ENCODE results near the gene EFNA2. TPM values are rescaled to one million over a fixed set of nuclear protein-coding genes. Genes with fewer than 3 reads are reported as not detected.

EFNA2 gene
- total and polyA plus RNA-seq, 2 of the 4 experiments (the other 2 are of a cell fraction): not detected

GRCh38 chr19:1274852-1275259, 10.8 kb upstream of the EFNA2 start:
- peak; percentile 1 for ATAC-seq (ENCODE audit: low read depth)
- POLR2A ChIA-PET (ENCODE audit: unreplicated experiment): interaction anchor here (1.0 kb wide), 2 partner anchors 8 to 9 kb away, joined by 5 to 6 read pairs; no protein-coding TSS in a partner anchor
- CTCF ChIA-PET: interaction anchor here (1.0 kb wide), 1 partner anchor 161 kb away, joined by 3 read pairs; no protein-coding TSS in a partner anchor

More at GRCh38 chr19:1274852-1275259, 10.8 kb upstream of the EFNA2 start:
- Histone ChIP-seq H3K27me3 (ENCODE audit: control insufficient read depth, insufficient read depth, low read length) (no peaks in the 10 kb centered on the region), H3K4ac (ENCODE audit: low read depth, low read length) (peak overlapping the region; percentile 34), H3K23ac (ENCODE audit: low read depth, low read length) (peak overlapping the region; percentile 42; the same call in 1 of the 2 replicates), H4K5ac (ENCODE audit: low read depth, low read length) (peak overlapping the region; percentile 33), H3K14ac (replicated peaks; ENCODE audit: low read depth, low read length) (no peak overlapping the region), H3K79me1 (ENCODE audit: low read depth in 1 of 2, low read length in 2 of 2) (peaks cover 22 to 67% of the 10 kb centered on the region in 2 experiments; a peak in 3 of 4 replicates), H4K91ac (ENCODE audit: insufficient read depth, low read depth, low read length) (no peak overlapping the region), H3K9ac (ENCODE audit: low read depth, low read length) (peak overlapping the region; percentile 58), H2AFZ (replicated peaks; ENCODE audit: low read length, poor library complexity) (peak overlapping the region; percentile 96), H2BK15ac (ENCODE audit: low read depth, low read length) (no peak overlapping the region), H3K4me2 (ENCODE audit: low read depth, low read length) (peak overlapping the region; percentile 35), H4K20me1 (ENCODE audit: insufficient read depth, low read length) (peaks cover 65% of the 10 kb centered on the region), H3K56ac (ENCODE audit: extremely low read depth, insufficient read depth, low read length) (no peak overlapping the region; the same call in 1 of the 2 replicates), H3K4me3 (ENCODE audit: insufficient read depth, low read depth, low read length) (peak overlapping the region; percentile 31), H3K18ac (ENCODE audit: low read depth, low read length) (no peak overlapping the region), H3K4me1 (ENCODE audit: control insufficient read depth, insufficient read depth, low read length) (peaks cover 25% of the 10 kb centered on the region), H3K27ac (ENCODE audit: insufficient read depth, low read length) (peak overlapping the region; percentile 75), H3K9me3 (ENCODE audit: control insufficient read depth, insufficient read depth, low read length) (no peaks in the 10 kb centered on the region), H2BK120ac (ENCODE audit: low read depth, low read length) (no peak overlapping the region), H2BK20ac (ENCODE audit: low read depth, low read length) (no peak overlapping the region), H2AK9ac (replicated peaks; ENCODE audit: low read depth, low read length, poor library complexity) (peak overlapping the region; percentile 33), H4K8ac (ENCODE audit: low read depth in 2 of 2, low read length in 2 of 2) (peak overlapping the region in 1 of 2 experiments; percentile 30; a peak in 2 of 4 replicates), H2AK5ac (ENCODE audit: low read depth, low read length) (0 out of 2 replicates have a peak overlapping the region, but pooled peaks have one; percentile 58), H3K9me1 (ENCODE audit: insufficient read depth, low read length) (no peaks in the 10 kb centered on the region; the same call in 1 of the 2 replicates), H2BK5ac (ENCODE audit: low read depth, low read length, poor library complexity, severe bottlenecking) (peak overlapping the region; percentile 67), H3K36me3 (ENCODE audit: control insufficient read depth, insufficient read depth, low read length) (peaks cover 52% of the 10 kb centered on the region)
- TF ChIP-seq MXI1 (IDR thresholded peaks at IDR 0.05; ENCODE audit: borderline replicate concordance, low read depth, low read length) (no peak), MAZ (IDR thresholded peaks at IDR 0.05; ENCODE audit: borderline replicate concordance, low read depth, low read length) (no peak), USF2 (IDR thresholded peaks at IDR 0.05; ENCODE audit: low read depth, low read length) (no peak), SMC3 (IDR thresholded peaks at IDR 0.05; ENCODE audit: low read depth, low read length) (no peak), MAFK (IDR thresholded peaks at IDR 0.05; ENCODE audit: low read depth, low read length) (no peak), POLR2A (IDR thresholded peaks at IDR 0.05; ENCODE audit: low read depth, low read length) (no peak), FOS (IDR thresholded peaks at IDR 0.05; ENCODE audit: low read depth, low read length) (no peak)
- intact Hi-C loops (cut with micrococcal nuclease): loop anchor here (5.0 kb wide), 2 partner anchors 87 to 132 kb away; partner anchors contain the start of gene DAZAP1
- WGBS, 2 experiments (ENCODE audit: extremely low coverage in 2 of 2, insufficient read length in 1 of 2): 19% methylated on average over 39 of the region's 44 CpGs; no CpG with 5 or more reads in 1 of the 2 experiments
- in situ Hi-C loops (cut with MboI; ENCODE audit: low sequenced_read_pairs): no loop called here
- BruUV-seq (replicated peaks): no TSS peak
- dilution Hi-C loops (cut with HindIII; ENCODE audit: low sequenced_read_pairs, unreplicated experiment): no loop called here
- no peak for DNase-seq

Measured in IMR-90 (cell line).